ENCODE measurements around the gene CSTF1. TPM values are rescaled to one million over a fixed set of nuclear protein-coding genes. Genes with fewer than 3 reads are reported as not detected.
A peak's percentile ranks its signal among the peaks of the same experiment; 100 is the strongest.

CSTF1 gene
- total and polyA plus RNA-seq, 2 of the 4 experiments (the other 2 are of a cell fraction): 48.8 to 105 TPM

DNA sequence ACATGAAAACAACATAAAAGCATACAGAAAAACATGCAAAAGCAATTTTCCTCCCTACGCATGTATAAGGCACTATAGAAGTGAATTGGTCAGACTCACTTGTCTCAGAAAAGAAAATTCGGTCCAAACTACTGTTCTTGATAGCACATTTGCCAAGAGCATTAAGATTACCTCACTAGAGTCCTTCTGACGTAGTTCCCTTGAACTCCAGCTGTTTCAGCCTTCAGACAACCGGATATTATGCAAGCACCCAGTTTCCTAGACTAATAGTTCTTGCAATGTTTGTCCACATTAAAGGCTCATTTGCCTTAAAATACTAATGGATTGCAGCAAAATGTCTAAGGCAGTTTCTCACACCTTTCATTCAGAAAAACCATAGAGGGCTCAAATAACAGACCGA, 17.1 kb downstream of the CSTF1 start:
- H3K79me1 ChIP-seq (ENCODE audit: low read depth in 1 of 2, low read length in 2 of 2): peaks cover 20 to 46% of the 10 kb centered on the region in 2 experiments
- ChIA-PET POLR2A (ENCODE audit: unreplicated experiment) (no interaction called here), CTCF (interaction anchor here (0.5 kb wide), 1 partner anchor 457 kb away, joined by 4 read pairs; no protein-coding TSS in a partner anchor)
- peak overlapping the region; percentile 79; the same call in 1 of the 2 replicates for H3K18ac ChIP-seq (ENCODE audit: low read depth, low read length)
- H3K9ac ChIP-seq (ENCODE audit: low read depth, low read length): no peak overlapping the region
- H4K91ac ChIP-seq (ENCODE audit: insufficient read depth, low read depth, low read length): no peak overlapping the region
- no peak overlapping the region for H2AK5ac ChIP-seq (ENCODE audit: low read depth, low read length)
- no peak overlapping the region for H3K4ac ChIP-seq (ENCODE audit: low read depth, low read length)
- H3K56ac ChIP-seq (ENCODE audit: extremely low read depth, insufficient read depth, low read length): no peak overlapping the region
- no peaks in the 10 kb centered on the region for H4K20me1 ChIP-seq (ENCODE audit: insufficient read depth, low read length)
- DNase-seq (peak; percentile 94), ATAC-seq (ENCODE audit: low read depth) (peak; percentile 16; the same call in 1 of the 2 replicates)
- H3K4me3 ChIP-seq (ENCODE audit: insufficient read depth, low read depth, low read length): no peak overlapping the region
- no peak overlapping the region for H2BK120ac ChIP-seq (ENCODE audit: low read depth, low read length)
- TF ChIP-seq SMC3 (IDR thresholded peaks at IDR 0.05; ENCODE audit: low read depth, low read length) (no peak), CEBPB (IDR thresholded peaks at IDR 0.05; ENCODE audit: low read depth, low read length) (peak; percentile 90), CHD1 (IDR thresholded peaks at IDR 0.05; ENCODE audit: low read depth, low read length) (no peak), BHLHE40 (IDR thresholded peaks at IDR 0.05; ENCODE audit: low read depth, low read length) (no peak), FOS (IDR thresholded peaks at IDR 0.05; ENCODE audit: low read depth, low read length) (no peak)
- TF ChIP-seq, protein P1, sequence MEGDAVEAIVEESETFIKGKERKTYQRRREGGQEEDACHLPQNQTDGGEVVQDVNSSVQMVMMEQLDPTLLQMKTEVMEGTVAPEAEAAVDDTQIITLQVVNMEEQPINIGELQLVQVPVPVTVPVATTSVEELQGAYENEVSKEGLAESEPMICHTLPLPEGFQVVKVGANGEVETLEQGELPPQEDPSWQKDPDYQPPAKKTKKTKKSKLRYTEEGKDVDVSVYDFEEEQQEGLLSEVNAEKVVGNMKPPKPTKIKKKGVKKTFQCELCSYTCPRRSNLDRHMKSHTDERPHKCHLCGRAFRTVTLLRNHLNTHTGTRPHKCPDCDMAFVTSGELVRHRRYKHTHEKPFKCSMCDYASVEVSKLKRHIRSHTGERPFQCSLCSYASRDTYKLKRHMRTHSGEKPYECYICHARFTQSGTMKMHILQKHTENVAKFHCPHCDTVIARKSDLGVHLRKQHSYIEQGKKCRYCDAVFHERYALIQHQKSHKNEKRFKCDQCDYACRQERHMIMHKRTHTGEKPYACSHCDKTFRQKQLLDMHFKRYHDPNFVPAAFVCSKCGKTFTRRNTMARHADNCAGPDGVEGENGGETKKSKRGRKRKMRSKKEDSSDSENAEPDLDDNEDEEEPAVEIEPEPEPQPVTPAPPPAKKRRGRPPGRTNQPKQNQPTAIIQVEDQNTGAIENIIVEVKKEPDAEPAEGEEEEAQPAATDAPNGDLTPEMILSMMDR (conservative IDR thresholded peaks at IDR 0.05; ENCODE audit: low read depth, low read length): no peak
- peaks cover 4% of the 10 kb centered on the region for H3K9me1 ChIP-seq (ENCODE audit: insufficient read depth, low read length)
- H3K4me2 ChIP-seq (ENCODE audit: low read depth, low read length): no peak overlapping the region
- peak overlapping the region; percentile 65 for H4K5ac ChIP-seq (ENCODE audit: low read depth, low read length)
- H2BK15ac ChIP-seq (ENCODE audit: low read depth, low read length): no peak overlapping the region; the same call in 2 of the 3 replicates
- 16% methylated on average over 2 of the region's 5 CpGs; no CpG with 5 or more reads in 1 of the 2 experiments for WGBS, 2 experiments (ENCODE audit: extremely low coverage in 2 of 2, insufficient read length in 1 of 2)
- no peak overlapping the region for H2AK9ac ChIP-seq (replicated peaks; ENCODE audit: low read depth, low read length, poor library complexity)
- no peak overlapping the region for H3K23ac ChIP-seq (ENCODE audit: low read depth, low read length)
- H3K36me3 ChIP-seq (ENCODE audit: control insufficient read depth, insufficient read depth, low read length): peaks cover 16% of the 10 kb centered on the region
- peak overlapping the region in 1 of 2 experiments; percentile 65; a peak in 1 of 4 replicates for H4K8ac ChIP-seq (ENCODE audit: low read depth in 2 of 2, low read length in 2 of 2)
- no peak overlapping the region for H3K14ac ChIP-seq (replicated peaks; ENCODE audit: low read depth, low read length)
- no TSS peak for BruUV-seq (replicated peaks)
- intact Hi-C loops (cut with micrococcal nuclease): no loop called here
- peak overlapping the region; percentile 50 for H2BK5ac ChIP-seq (ENCODE audit: low read depth, low read length, poor library complexity, severe bottlenecking)
- H2BK20ac ChIP-seq (ENCODE audit: low read depth, low read length): no peak overlapping the region
- no peaks in the 10 kb centered on the region for H3K9me3 ChIP-seq (ENCODE audit: control insufficient read depth, insufficient read depth, low read length)
- in situ Hi-C loops (cut with MboI; ENCODE audit: low sequenced_read_pairs): no loop called here
- H2AFZ ChIP-seq (replicated peaks; ENCODE audit: low read length, poor library complexity): no peak overlapping the region
- no peaks in the 10 kb centered on the region for H3K27me3 ChIP-seq (ENCODE audit: control insufficient read depth, insufficient read depth, low read length)
- H3K27ac ChIP-seq (ENCODE audit: insufficient read depth, low read length): peak overlapping the region; percentile 69; the same call in 1 of the 2 replicates
- H3K4me1 ChIP-seq (ENCODE audit: control insufficient read depth, insufficient read depth, low read length): peaks cover 12% of the 10 kb centered on the region
- dilution Hi-C loops (cut with HindIII; ENCODE audit: low sequenced_read_pairs, unreplicated experiment): no loop called here
